ENCODE data around the gene MAD2L1BP.
"Not testable (repeated sequence)": the region's sequence is repeated elsewhere in the genome, so short reads cannot be mapped to it uniquely, and the experiment has no call there.

The MAD2L1BP gene

DNA sequence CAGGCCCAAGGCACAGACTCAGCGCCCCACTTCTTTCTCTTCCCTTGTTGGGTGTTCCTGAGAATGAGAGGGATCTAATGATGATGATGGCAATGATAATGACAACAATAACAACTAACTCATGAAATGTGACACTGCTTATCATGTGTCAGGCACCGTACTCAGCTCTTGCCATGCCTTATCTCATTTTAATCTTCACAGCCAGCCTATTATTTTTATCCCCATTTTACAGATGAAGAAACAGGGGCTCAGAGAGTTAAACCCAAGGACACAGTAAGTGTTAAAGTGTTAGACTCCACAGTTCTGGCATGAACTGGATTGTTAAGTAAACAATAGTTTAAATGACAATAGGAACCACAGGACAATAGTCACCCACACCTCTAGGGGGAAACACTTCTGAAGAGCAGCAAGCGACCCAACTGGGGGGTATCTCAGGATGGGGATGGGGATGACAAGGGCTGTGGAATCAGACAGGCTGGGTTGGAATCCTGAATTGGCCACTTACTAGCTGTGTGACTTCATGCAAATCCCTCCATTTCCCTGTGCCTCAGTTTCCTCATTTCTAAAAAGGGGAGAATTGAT, 21.7 kb downstream of the MAD2L1BP start:
- H3K27me3 Mint-ChIP-seq (ENCODE audit: low read depth, poor library complexity), result peaks cover 12% of the 10 kb centered on the region
- no peaks in the 10 kb centered on the region for H3K4me1 Mint-ChIP-seq
- H3K4me3 Mint-ChIP-seq, result no peak overlapping the region
- H3K9me3 Mint-ChIP-seq, result peaks cover 30% of the 10 kb centered on the region
- no peak for DNase-seq
- H3K27ac Mint-ChIP-seq, result no peak overlapping the region
- TF ChIP-seq, protein P1, sequence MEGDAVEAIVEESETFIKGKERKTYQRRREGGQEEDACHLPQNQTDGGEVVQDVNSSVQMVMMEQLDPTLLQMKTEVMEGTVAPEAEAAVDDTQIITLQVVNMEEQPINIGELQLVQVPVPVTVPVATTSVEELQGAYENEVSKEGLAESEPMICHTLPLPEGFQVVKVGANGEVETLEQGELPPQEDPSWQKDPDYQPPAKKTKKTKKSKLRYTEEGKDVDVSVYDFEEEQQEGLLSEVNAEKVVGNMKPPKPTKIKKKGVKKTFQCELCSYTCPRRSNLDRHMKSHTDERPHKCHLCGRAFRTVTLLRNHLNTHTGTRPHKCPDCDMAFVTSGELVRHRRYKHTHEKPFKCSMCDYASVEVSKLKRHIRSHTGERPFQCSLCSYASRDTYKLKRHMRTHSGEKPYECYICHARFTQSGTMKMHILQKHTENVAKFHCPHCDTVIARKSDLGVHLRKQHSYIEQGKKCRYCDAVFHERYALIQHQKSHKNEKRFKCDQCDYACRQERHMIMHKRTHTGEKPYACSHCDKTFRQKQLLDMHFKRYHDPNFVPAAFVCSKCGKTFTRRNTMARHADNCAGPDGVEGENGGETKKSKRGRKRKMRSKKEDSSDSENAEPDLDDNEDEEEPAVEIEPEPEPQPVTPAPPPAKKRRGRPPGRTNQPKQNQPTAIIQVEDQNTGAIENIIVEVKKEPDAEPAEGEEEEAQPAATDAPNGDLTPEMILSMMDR (IDR thresholded peaks at IDR 0.05), result no peak
- H3K36me3 Mint-ChIP-seq (ENCODE audit: low read depth), result peaks cover 19% of the 10 kb centered on the region

DNA sequence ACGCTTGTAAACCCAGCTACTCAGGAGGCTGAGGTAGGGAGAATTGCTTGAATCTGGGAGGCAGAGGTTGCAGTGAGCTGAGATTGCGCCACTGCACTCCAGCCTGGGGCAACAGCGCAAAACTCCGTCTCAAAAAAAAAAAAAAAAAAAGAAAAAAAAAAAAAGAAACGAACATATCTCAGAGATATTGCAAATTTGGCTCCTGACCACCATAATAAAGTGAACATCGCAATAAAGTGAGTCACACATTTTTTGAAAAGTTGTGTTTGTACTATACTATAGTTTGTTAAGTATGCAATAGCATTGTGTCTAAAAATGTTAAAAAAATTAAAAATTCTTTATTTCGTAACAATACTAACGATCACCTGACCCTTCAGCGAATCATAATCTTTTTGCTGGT, 22.5 kb downstream of the MAD2L1BP start:
- Mint-ChIP-seq H3K4me3 (no peak overlapping the region), H3K36me3 (ENCODE audit: low read depth) (peaks cover 19% of the 10 kb centered on the region), H3K9me3 (peaks cover 30% of the 10 kb centered on the region), H3K4me1 (no peaks in the 10 kb centered on the region), H3K27ac (no peak overlapping the region), H3K27me3 (ENCODE audit: low read depth, poor library complexity) (peaks cover 7% of the 10 kb centered on the region)
- TF ChIP-seq, protein P1 (IDR thresholded peaks at IDR 0.05), result no peak
- DNase-seq, result no peak

DNA sequence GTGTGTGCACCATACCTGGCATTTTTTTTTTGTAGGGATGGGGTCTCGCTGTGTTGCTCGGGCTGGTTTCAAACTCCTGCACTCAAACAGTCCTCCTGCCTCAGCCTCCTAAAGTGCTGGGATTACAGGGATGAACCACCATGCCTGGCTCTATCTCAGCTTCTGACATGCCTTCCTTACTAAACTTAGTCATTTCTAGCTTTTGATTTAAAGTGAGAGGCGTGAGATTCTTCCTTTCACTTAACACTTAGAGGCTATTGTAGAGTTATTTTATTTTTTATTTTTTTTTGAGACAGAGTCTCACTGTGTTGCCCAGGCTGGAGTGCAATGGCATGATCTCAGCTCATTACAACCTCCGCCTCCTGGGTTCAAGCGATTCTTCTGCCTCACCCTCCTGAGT, 27.3 kb downstream of the MAD2L1BP start:
- H3K36me3 Mint-ChIP-seq (ENCODE audit: low read depth), result peaks cover 19% of the 10 kb centered on the region
- peaks cover 17% of the 10 kb centered on the region for H3K4me1 Mint-ChIP-seq
- not testable (repeated sequence) for H3K27ac Mint-ChIP-seq; H3K4me3 Mint-ChIP-seq; H3K27me3 Mint-ChIP-seq (ENCODE audit: low read depth, poor library complexity); DNase-seq
- peaks cover 30% of the 10 kb centered on the region for H3K9me3 Mint-ChIP-seq

DNA sequence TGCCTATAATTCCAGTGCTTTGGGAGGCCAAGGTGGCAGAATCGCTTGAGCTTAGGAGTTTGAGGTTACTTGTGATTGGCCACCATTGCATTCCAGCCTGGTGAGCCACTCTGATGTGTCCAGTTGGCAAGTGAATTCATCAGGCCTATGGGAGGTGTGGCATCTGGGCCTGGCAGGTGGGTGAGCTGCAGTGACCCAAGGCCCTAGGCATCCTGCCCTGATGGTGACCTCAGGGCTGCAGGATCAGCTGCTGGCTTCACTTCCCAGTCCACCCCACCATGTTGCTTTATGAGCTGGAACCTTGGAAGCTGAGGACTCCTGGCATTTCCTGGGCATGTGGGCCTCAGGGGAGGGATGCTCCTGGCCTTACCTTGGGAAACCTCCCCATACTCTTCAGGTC, 29.7 kb downstream of the MAD2L1BP start:
- TF ChIP-seq, protein P1 (IDR thresholded peaks at IDR 0.05), result no peak
- Mint-ChIP-seq H3K27ac (no peak overlapping the region), H3K4me1 (peaks cover 41% of the 10 kb centered on the region), H3K4me3 (no peak overlapping the region), H3K27me3 (ENCODE audit: low read depth, poor library complexity) (peaks cover 7% of the 10 kb centered on the region), H3K36me3 (ENCODE audit: low read depth) (peaks cover 16% of the 10 kb centered on the region), H3K9me3 (peaks cover 18% of the 10 kb centered on the region)
- DNase-seq, result no peak

DNA sequence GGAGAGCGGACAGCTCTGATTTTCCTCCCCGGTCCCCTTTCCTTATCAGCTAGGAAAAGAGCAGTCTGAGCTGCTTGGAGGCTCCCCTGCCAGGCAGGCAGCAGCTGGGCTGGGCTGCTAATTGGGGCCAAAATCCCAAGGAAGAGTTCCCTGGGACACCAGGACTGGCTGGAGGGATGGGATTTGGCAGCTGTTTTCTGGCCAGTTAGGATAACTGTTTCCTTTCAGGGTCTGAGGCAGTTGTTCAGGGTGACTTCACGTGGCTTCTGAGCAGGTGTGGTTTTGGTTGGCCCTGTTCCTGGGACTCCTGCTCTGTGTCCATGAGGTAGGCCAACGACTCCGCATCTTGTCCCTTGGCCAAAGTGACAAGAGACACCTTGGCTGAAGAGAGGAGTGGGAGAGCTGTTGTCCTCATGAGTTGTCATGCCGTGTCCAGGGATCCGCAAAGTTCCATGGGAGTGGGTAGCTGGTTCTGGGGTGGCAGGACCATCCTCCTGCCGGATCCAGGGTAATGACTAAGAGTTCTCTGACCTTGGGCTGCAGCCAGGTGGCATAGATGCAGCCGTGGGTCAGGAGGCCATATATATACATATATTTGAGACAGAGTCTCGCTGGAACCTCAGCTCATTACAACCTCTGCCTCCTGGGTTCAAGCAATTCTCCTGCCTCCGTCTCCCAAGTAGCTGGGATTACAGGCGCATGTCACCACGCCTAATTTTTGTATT, 30.7 kb downstream of the MAD2L1BP start:
- peaks cover 8% of the 10 kb centered on the region for H3K9me3 Mint-ChIP-seq
- TF ChIP-seq, protein P1 (IDR thresholded peaks at IDR 0.05), result no peak
- H3K4me3 Mint-ChIP-seq, result no peak overlapping the region
- H3K4me1 Mint-ChIP-seq, result peaks cover 49% of the 10 kb centered on the region
- DNase-seq, result no peak
- H3K36me3 Mint-ChIP-seq (ENCODE audit: low read depth), result peaks cover 10% of the 10 kb centered on the region
- peaks cover 7% of the 10 kb centered on the region for H3K27me3 Mint-ChIP-seq (ENCODE audit: low read depth, poor library complexity)
- H3K27ac Mint-ChIP-seq, result no peak overlapping the region

DNA sequence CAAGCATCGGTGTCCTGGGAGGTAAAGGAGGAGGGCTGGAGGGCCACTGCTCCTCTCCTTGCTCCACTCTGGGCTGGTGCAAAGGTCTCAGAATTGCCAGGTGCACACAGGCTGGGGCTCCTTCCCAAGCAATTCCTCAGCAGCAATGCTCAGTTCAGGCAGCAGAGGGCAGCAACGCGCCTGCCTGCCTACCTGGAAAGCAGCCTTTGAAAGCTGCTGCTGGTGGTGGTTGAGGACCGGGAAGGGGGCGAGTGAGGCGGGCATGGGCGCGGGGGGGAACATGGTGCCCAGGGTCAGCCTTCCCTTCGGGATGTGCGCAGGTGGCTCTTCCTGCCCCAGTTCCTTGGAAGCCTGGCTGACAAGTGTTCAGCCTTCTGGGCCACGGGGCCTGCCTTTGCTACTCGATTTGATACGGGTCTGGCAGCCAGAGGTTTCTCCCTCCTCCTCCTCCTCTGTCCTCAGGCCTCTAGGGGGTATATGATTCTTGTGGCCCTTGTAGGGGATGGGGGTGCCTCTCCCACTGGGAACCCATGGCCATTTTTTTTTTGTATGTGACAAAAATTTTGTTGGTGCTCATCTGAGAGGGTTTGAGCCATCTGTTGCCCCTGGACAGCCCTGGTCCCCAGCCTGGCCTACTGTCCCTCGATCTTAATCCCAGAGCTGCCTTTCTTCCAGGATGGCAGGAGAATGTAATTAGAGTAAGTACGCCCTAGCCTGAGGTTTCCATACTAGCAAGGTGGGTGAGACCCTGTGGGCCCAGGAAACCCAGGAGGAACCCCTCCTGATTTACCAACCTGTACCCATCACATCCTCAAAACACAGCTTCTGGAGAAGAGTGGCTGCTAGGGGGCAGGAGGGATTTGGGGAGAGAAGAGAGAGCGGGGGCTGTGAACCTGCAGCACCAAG, 31.9 kb downstream of the MAD2L1BP start:
- Mint-ChIP-seq H3K4me3 (peak overlapping the region; percentile 66), H3K9me3 (no peaks in the 10 kb centered on the region), H3K27ac (peak overlapping the region; percentile 85), H3K36me3 (ENCODE audit: low read depth) (peaks cover 13% of the 10 kb centered on the region), H3K4me1 (peaks cover 58% of the 10 kb centered on the region), H3K27me3 (ENCODE audit: low read depth, poor library complexity) (peaks cover 7% of the 10 kb centered on the region)
- TF ChIP-seq, protein P1 (IDR thresholded peaks at IDR 0.05), result peak; percentile 94
- DNase-seq, result peak; percentile 93

Data from nephron progenitor cell (in vitro differentiated cells).